ENCODE measurements around the gene RUNX1.

Gene RUNX1

DNA sequence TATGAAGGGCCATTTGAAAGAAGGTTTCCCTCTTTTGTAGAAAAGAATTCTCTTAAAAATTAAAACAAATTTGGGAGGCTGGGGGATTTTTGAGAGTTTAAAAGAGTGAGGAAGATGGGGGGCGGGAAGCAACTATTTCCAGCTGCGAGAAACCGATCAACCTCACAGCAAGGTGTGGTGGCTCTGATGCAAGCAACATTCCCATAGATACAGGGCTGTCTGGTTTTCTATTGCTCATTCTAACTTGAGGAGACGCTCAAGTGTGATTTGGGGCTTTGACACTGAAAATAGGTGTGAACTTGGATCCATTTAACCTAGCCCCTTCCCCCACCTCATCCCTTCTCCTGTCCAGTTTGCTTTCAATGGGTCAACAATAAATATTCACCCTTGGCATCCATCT is 7.2 kb downstream of the RUNX1 start:
- in situ Hi-C loops (cut with HindIII; ENCODE audit: low pct_ligation_motif_present, low pct_unique_long_range_greater_than_20kb, low sequenced_read_pairs), result no loop called here
- DNase-seq, result no peak

GRCh38 chr21:35041122-35041521 is 8.0 kb downstream of the RUNX1 start:
- DNase-seq, result no peak
- in situ Hi-C loops (cut with HindIII; ENCODE audit: low pct_ligation_motif_present, low pct_unique_long_range_greater_than_20kb, low sequenced_read_pairs), result no loop called here

GRCh38 chr21:35039595-35040289 is 9.4 kb downstream of the RUNX1 start:
- in situ Hi-C loops (cut with HindIII; ENCODE audit: low pct_ligation_motif_present, low pct_unique_long_range_greater_than_20kb, low sequenced_read_pairs), result no loop called here
- DNase-seq, result no peak

DNA sequence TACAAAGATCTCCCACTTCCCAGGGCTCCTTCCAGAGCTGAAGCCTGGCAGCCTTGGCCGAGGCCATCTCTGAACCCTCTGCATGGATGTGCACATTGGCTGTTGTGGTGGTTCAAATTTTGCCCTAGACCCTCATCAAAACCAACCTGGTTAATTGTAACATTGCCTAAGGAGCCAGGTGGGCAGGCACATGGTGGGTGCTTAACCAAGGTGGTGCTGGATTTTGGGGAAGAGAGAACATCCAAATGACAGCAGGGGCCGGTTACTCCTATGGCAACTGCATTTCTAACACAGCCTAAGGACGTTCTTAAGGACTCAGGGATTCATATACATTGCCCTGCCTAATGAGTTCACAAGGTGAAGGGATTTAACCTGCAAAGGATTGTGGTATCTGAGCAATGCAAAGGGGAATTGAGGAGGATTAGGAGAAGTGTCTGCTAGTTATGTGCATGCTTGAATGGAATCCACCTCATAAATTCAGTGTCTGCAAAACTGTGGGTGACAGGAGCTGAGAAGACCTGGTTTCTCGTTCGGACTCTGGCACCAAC is 10.3 kb downstream of the RUNX1 start:
- in situ Hi-C loops (cut with HindIII; ENCODE audit: low pct_ligation_motif_present, low pct_unique_long_range_greater_than_20kb, low sequenced_read_pairs), result no loop called here
- DNase-seq, result no peak

DNA sequence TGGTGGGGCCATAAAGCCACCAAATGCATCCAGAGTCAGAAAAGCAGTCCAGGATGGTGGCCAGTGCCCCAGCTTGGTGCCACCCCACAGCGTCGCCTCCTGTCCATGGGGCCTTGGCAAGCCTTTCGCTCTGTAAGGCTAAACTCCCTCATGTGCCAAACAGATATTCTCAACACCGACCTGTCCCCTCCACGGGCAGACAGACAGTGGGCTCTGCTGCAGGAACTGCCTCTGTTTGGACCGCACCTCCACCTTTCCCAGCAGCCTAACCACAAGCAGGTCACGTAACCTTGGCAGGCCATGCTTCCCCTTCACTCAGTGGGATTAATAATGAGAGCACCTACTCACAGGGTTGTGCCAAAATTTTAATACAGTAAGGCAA is 11.7 kb downstream of the RUNX1 start:
- DNase-seq, result no peak
- in situ Hi-C loops (cut with HindIII; ENCODE audit: low pct_ligation_motif_present, low pct_unique_long_range_greater_than_20kb, low sequenced_read_pairs), result no loop called here

DNA sequence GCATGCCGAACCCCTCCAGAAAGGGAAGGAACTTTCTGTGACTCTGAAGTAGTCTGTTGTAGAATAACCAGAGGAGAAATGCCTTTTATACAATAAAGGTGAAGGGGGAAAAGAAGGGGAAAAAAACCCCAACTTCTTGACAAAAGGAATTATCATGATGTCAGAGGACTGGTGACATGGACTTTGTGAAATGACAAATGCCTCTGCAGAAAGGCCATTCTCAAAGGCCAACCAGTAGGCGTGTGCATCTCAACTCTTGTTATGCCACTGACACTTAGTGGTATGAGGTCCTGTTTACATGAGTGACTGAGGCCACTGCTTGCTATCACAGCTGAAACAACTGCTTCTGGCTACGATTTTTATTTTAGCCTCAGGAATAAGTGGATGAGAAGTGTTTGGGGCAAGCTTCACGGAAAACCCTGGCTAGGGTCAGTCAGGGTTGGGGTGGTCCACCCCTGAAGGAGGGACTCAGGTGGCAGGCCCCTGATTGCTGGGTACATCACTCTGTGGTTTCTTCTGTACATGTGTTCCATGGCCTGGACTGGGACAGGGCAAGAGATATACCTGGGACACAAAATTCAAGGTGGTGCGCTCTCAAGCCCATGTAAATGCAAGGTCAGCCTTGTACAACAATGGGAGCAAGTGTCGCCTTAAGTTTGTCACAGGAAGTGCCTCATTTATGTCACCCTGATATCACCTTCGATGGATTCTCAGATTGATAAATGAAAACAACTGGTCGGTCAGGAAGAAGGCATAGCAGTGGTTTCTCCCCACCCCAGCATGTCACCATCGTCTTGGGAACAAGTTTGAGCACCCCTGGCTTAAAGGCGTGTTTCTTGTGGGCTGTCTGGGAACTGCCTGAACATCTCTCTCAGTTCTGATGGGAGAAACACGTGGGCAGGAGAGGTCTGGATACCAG is 12.4 kb downstream of the RUNX1 start:
- no peak for DNase-seq
- in situ Hi-C loops (cut with HindIII; ENCODE audit: low pct_ligation_motif_present, low pct_unique_long_range_greater_than_20kb, low sequenced_read_pairs), result no loop called here

GRCh38 chr21:35035581-35035980 is 13.5 kb downstream of the RUNX1 start:
- DNase-seq, result no peak
- in situ Hi-C loops (cut with HindIII; ENCODE audit: low pct_ligation_motif_present, low pct_unique_long_range_greater_than_20kb, low sequenced_read_pairs), result no loop called here

GRCh38 chr21:35035116-35035515 is 14.0 kb downstream of the RUNX1 start:
- in situ Hi-C loops (cut with HindIII; ENCODE audit: low pct_ligation_motif_present, low pct_unique_long_range_greater_than_20kb, low sequenced_read_pairs), result no loop called here
- DNase-seq, result no peak

DNA sequence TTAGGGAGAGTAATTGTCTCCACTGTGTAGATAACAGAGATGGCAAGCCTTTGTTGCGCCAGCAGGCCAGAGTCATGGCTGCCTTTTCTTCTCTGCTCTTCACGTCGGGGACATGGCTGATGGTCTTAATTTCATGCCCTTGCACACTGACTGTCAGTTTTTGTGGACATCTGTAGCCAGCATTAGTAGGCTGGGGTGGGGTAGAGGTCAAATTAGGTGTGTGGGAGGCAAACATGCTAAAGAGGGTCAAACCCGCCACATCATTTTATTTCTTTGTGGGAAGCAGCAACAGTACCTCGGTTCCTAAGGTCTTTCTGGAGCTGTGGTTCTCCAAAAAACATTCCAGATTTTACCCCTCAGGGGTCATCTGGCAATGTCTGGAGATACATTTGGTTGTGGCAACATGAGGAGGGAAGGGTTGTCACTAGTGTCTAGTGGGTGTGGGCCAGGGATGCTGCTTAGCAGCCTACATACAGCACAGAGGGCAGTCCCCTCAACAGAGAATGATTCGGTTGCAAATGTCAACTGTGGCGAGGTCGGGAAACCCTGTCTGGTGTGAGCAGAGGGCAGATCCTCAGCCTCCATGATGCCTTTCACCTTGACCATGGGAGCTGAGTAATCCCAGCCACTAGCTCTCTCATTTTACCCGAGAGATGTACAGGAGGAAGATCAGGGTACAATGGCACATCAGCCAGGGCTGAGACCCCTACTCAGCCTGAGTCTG is 14.7 kb downstream of the RUNX1 start:
- in situ Hi-C loops (cut with HindIII; ENCODE audit: low pct_ligation_motif_present, low pct_unique_long_range_greater_than_20kb, low sequenced_read_pairs), result no loop called here
- no peak for DNase-seq

DNA sequence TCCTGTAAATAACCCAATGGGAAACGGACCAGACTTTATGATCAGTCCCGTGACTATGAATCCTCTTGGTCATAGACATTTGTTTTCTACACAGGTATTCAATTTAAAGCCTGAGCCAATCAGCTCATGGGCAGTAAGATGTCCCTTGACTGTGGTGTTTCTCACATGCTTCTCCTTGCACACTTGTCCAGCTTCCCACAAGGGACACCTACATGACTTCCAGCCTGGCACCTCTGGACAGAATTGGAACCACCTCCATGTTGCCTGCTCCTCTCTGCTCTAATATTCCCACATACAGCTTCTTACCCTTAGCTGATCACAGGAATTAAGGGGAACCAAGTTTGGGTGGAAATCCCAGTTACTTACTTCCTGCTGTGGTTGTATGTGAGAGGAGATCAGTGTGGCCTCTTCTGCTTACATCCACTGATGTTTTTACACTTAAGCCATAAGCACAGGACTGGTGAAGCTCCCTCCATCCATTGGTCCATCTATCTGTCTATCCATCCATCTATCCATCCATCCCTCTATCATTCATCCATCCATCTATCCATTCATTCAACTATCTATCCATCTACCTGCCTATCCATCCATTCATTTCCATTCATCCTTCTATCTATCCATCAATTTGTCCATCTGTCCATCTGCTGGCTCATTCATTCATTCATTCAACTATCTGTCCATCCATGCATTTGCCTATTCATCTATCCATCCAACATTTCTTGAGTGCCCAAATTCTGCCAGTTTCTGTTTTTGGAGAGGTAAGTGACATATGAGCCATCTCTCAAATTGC is 16.4 kb downstream of the RUNX1 start:
- in situ Hi-C loops (cut with HindIII; ENCODE audit: low pct_ligation_motif_present, low pct_unique_long_range_greater_than_20kb, low sequenced_read_pairs), result no loop called here
- no peak for DNase-seq

GRCh38 chr21:35028451-35028978 is 20.6 kb downstream of the RUNX1 start:
- no peak for DNase-seq

DNA sequence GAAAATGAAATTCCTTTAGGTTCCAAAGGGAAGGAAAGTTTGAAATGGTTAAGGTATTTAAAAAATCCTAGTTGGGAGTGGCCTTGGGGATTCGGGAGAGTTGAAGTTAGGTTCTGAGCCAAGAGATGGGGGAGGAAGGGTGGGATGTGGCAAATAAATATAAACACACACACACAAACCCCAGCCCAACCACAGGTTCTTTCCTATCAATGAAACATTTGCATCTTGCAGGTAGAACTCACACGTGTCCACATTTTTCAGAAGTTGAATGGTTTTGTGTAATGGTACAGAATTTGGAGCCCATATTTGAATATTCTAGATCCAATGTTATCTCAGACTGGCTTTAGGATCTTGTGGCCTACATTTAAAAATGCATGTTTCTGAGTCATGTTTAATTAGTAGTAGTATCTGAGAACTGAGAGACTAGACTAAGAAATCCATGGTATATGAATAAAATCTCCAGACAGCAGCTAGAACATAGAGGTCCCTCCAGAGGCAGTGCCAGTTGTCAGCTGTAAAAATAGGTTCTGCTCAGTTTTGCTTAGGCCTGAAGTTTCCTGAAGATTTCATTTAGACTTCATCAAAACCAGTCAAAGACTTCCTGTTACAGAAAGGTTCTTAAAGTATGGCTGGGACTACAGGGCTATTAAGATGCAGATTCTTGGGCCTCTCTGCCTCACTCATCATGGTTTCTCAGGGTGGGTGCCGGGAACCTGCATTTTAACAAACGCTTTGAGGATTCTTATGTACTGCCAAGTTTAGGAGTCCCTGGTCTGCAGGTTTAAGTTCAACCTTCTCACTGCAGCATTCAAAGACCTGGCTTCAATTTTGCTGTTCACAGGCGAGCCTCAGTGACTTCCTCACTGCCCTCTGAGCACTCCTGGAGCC is 21.3 kb downstream of the RUNX1 start:
- DNase-seq, result no peak
- in situ Hi-C loops (cut with HindIII; ENCODE audit: low pct_ligation_motif_present, low pct_unique_long_range_greater_than_20kb, low sequenced_read_pairs), result no loop called here

More at GRCh38 chr21:35028451-35028978, 20.6 kb downstream of the RUNX1 start:
- in situ Hi-C loops (cut with HindIII; ENCODE audit: low pct_ligation_motif_present, low pct_unique_long_range_greater_than_20kb, low sequenced_read_pairs), result no loop called here

DNA sequence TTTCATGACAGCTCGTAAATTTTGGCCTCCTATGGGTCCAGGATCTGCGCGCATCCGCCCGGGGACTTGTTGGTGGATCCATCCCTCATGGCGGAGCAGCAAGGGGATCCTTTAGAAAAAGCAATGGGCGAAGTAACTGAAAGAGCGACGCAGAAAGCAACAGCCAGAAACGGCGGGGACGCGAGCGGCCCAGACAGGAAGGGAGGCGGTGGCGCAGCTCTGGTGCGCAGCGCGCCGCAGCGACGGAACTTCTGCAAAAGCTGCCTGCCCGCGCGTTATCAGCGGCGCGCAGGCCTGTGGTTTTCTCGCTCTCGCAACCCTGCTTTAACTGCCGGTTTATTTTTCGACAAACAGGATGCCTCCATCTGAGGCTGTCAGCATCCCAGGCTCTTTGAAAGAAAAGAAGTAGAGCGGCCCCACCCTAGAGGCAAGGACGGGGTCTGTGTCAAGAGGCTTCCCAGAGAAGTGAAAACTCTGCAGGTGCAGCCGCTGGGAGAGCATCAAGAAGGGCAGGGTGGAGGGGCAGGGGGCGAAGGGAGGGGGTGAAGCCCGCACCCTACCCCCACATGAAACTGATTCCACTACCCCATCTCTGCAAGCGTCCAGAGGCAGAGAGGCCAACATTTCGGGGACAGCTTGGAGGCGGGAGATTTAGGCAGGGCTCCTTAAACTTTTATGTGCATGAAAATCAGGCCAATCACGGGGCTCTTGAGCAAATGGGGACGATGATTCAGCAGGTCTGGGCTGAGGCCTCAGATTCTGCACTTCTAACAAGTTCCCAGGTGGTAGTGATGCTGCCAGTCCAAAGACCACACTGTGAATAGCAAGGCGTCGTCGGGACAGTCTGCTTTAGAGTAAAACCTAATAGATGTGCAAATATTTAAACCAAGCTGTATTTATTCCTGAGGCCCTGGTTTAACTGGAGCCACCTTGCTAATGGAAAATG is 22.2 kb downstream of the RUNX1 start:
- DNase-seq, result no peak
- in situ Hi-C loops (cut with HindIII; ENCODE audit: low pct_ligation_motif_present, low pct_unique_long_range_greater_than_20kb, low sequenced_read_pairs), result no loop called here

GRCh38 chr21:35026153-35026500 is 23.0 kb downstream of the RUNX1 start:
- in situ Hi-C loops (cut with HindIII; ENCODE audit: low pct_ligation_motif_present, low pct_unique_long_range_greater_than_20kb, low sequenced_read_pairs), result no loop called here
- no peak for DNase-seq

GRCh38 chr21:35025206-35026152 is 23.6 kb downstream of the RUNX1 start:
- in situ Hi-C loops (cut with HindIII; ENCODE audit: low pct_ligation_motif_present, low pct_unique_long_range_greater_than_20kb, low sequenced_read_pairs), result no loop called here
- DNase-seq, result no peak
